Body of pancreas (tissue), 4 donors: Measurements from ENCODE around the gene CRHR2. TPM values are rescaled to one million over a fixed set of nuclear protein-coding genes. Genes with fewer than 3 reads are reported as not detected.

ENCODE experiments used
- ATAC-seq: fragments of 150-250 bp; one replicate; pipeline ENCODE4 v1.9.1; 2016
- DNase-seq, 4 donors: peaks; one replicate each; pipeline ENCODE4 v3.0.0-alpha.2; 2019
- H3K27ac ChIP-seq, 4 donors: fragments of 200-600 bp; sonication (generic); 1 replicate in 3 of 4; 2 replicates in 1 of 4; pipeline versions ENCODE4 v1.5.1 to v1.6.1; 2016 to 2019; ENCODE audit warnings: mild to moderate bottlenecking in 1 of 4, mixed read lengths in 1 of 4, moderate library complexity in 1 of 4
- H3K27me3 ChIP-seq, 2 donors: fragments of 200-600 bp; sonication (generic); one replicate each; pipeline ENCODE4 v1.6.0; 2016; ENCODE audit warnings: mild to moderate bottlenecking in 1 of 2
- H3K36me3 ChIP-seq, 2 donors: fragments of 200-600 bp; sonication (generic); replicated peaks in 1 of 2; 2 replicates each; pipeline ENCODE4 v1.5.1; 2016; ENCODE audit warnings: low read depth in 2 of 2; ENCODE audit not compliant: insufficient read depth in 1 of 2
- H3K4me1 ChIP-seq: fragments of 200-600 bp; sonication (generic); one replicate; pipeline ENCODE4 v1.6.0; 2016
- H3K4me3 ChIP-seq, 2 donors: fragments of 200-600 bp; sonication (generic); 1 replicate in 1 of 2; 2 replicates in 1 of 2; pipeline ENCODE4 v1.5.1; 2016 to 2019
- H3K9me3 ChIP-seq, 3 donors: fragments of 200-600 bp; sonication (generic); 1 replicate in 2 of 3; 2 replicates in 1 of 3; pipeline ENCODE4 v1.5.1; 2016
- CTCF ChIP-seq, 7 experiments: fragments of 450-650 bp in 4 of 7; fragments of 200-600 bp in 3 of 7; sonication (generic) in 3 of 7; IDR thresholded peaks; one replicate each; pipeline ENCODE4 v1.5.1; 2016 to 2019; ENCODE audit warnings: antibody characterized with exemption in 7 of 7
- POLR2A ChIP-seq, 3 donors: fragments of 450-650 bp; IDR thresholded peaks; one replicate each; pipeline ENCODE4 v1.6.1; 2016; ENCODE audit warnings: antibody characterized with exemption in 3 of 3, mild to moderate bottlenecking in 2 of 3
- WGBS, 2 donors: methylation state at CpG; one replicate each; pipeline ENCODE4 v1.1.5; 2017; 5-methylcytosine and 5-hydroxymethylcytosine counted together
- intact Hi-C: fragments of 100-400 bp; cut with DNase I; formaldehyde crosslinking; loops from one replicate; pipeline ENCODE4 v1.15.1; 2023
- total RNA-seq, 2 donors: library from RNA; depleted of rRNA; stranded (reverse); fragments of >200 nt; gene quantifications; one replicate each; pipeline ENCODE4 v1.1.0, GENCODE V29; 2016

Gene CRHR2
- total RNA-seq, 2 donors from 2014 or later, result 0.33 to 4.7 TPM

GRCh38 chr7:30648744-30649540 is 33.3 kb downstream of the CRHR2 start:
- H3K4me3 ChIP-seq, result no peak overlapping the region
- H3K4me1 ChIP-seq, result peaks cover 13% of the 10 kb centered on the region
- H3K36me3 ChIP-seq, result no peaks in the 10 kb centered on the region
- TF ChIP-seq CTCF (IDR thresholded peaks at IDR 0.05) (no peak), POLR2A (IDR thresholded peaks at IDR 0.05) (no peak)
- no peaks in the 10 kb centered on the region for H3K27me3 ChIP-seq
- intact Hi-C loops, result no loop called here
- ATAC-seq (no peak), DNase-seq (peak in 1 of 4 donors; percentile 0)
- H3K27ac ChIP-seq, result no peak overlapping the region
- H3K9me3 ChIP-seq, result no peaks in the 10 kb centered on the region
- WGBS, 2 donors, result 88 to 90% methylated on average over 15 of the region's 15 CpGs

- Histone ChIP-seq H3K4me3 (no peak overlapping the region), H3K27me3 (no peaks in the 10 kb centered on the region), H3K27ac (no peak overlapping the region), H3K4me1 (peaks cover 14% of the 10 kb centered on the region), H3K9me3 (no peaks in the 10 kb centered on the region), H3K36me3 (no peaks in the 10 kb centered on the region)
- WGBS, 2 donors, result 69 to 83% methylated on average over 10 of the region's 10 CpGs
- DNase-seq (no peak), ATAC-seq (no peak)
- no peak for TF ChIP-seq CTCF (IDR thresholded peaks at IDR 0.05)
- intact Hi-C loops, result no loop called here
Measured at GRCh38 chr7:30647589-30648364, 34.5 kb downstream of the CRHR2 start.

GRCh38 chr7:30646154-30646553 is 36.1 kb downstream of the CRHR2 start:
- Histone ChIP-seq H3K36me3 (no peaks in the 10 kb centered on the region), H3K27me3 (no peaks in the 10 kb centered on the region), H3K27ac (no peak overlapping the region), H3K4me1 (peaks cover 14% of the 10 kb centered on the region), H3K9me3 (no peaks in the 10 kb centered on the region), H3K4me3 (no peak overlapping the region)
- DNase-seq, result no peak
- intact Hi-C loops, result no loop called here
- WGBS, 2 donors, result 94 to 95% methylated on average over 8 to 12 of the region's 12 CpGs
- TF ChIP-seq POLR2A (IDR thresholded peaks at IDR 0.05) (no peak), CTCF (IDR thresholded peaks at IDR 0.05) (no peak)
- no peak for ATAC-seq

- no peaks in the 10 kb centered on the region for H3K9me3 ChIP-seq
- no peaks in the 10 kb centered on the region for H3K27me3 ChIP-seq
- 89 to 92% methylated on average over 3 of the region's 3 CpGs for WGBS, 2 donors
- no peaks in the 10 kb centered on the region for H3K36me3 ChIP-seq
- DNase-seq (no peak), ATAC-seq (no peak)
- no peak for TF ChIP-seq POLR2A (IDR thresholded peaks at IDR 0.05)
- TF ChIP-seq CTCF (IDR thresholded peaks at IDR 0.05), result no peak
- peaks cover 14% of the 10 kb centered on the region for H3K4me1 ChIP-seq
- no peak overlapping the region for H3K27ac ChIP-seq
- intact Hi-C loops, result no loop called here
- H3K4me3 ChIP-seq, result no peak overlapping the region
Measured at GRCh38 chr7:30645661-30646060, 36.6 kb downstream of the CRHR2 start.
